SU-DHL-6 (cell line): ENCODE data around the gene GPR108.

Experiments
- H2AFZ ChIP-seq: fragments of 200-600 bp; sonication (generic); 2 replicates; pipeline ENCODE4 v1.6.1; 2014; ENCODE audit warnings: low read depth, mild to moderate bottlenecking, moderate library complexity, mixed read lengths, antibody characterized with exemption, low read length; ENCODE audit not compliant: severe bottlenecking
- H3F3A ChIP-seq: fragments of 200-600 bp; shearing (Covaris generic); 2 replicates; pipeline ENCODE4 v1.6.0; 2016; ENCODE audit warnings: antibody characterized with exemption, mild to moderate bottlenecking; ENCODE audit not compliant: insufficient read depth
- H3K27ac ChIP-seq: fragments of 200-600 bp; sonication (generic); 2 replicates; pipeline ENCODE4 v1.5.1; 2016; ENCODE audit warnings: low read depth, mild to moderate bottlenecking, low read length, moderate library complexity, mixed read lengths
- H3K27me3 ChIP-seq: fragments of 200-600 bp; sonication (generic), shearing (Covaris generic); 2 replicates; pipeline ENCODE4 v1.6.0; 2014; ENCODE audit warnings: mild to moderate bottlenecking, low read length
- H3K36me3 ChIP-seq: fragments of 200-600 bp; sonication (generic); 2 replicates; pipeline ENCODE4 v1.6.1; 2014; ENCODE audit warnings: mild to moderate bottlenecking, low read length, mixed read lengths
- H3K4me2 ChIP-seq: fragments of 300-600, 200-600 bp; shearing (Covaris generic), sonication (generic); 2 replicates; pipeline ENCODE4 v1.6.0; 2014; ENCODE audit warnings: low read length, low read depth, mild to moderate bottlenecking; ENCODE audit not compliant: poor library complexity, severe bottlenecking
- H3K4me3 ChIP-seq: fragments of 200-600 bp; sonication (generic); 2 replicates; pipeline ENCODE4 v1.5.1; 2014; ENCODE audit warnings: antibody characterized with exemption, low read length, mild to moderate bottlenecking, mixed read lengths; ENCODE audit not compliant: insufficient read depth, poor library complexity, severe bottlenecking
- H3K79me2 ChIP-seq: fragments of 200-600 bp; sonication (generic); 2 replicates; pipeline ENCODE4 v1.6.1; 2014; ENCODE audit warnings: mild to moderate bottlenecking, low read length, moderate library complexity; ENCODE audit not compliant: insufficient read depth
- H3K9ac ChIP-seq: fragments of 200-600 bp; sonication (generic); 2 replicates; pipeline ENCODE4 v1.7.0; 2014; ENCODE audit warnings: mild to moderate bottlenecking, low read length
- H3K9me2 ChIP-seq: fragments of 200-600 bp; sonication (generic); replicated peaks from 2 replicates; pipeline ENCODE4 v1.6.1; 2014; ENCODE audit warnings: low read length; ENCODE audit not compliant: insufficient read depth
- H3K9me3 ChIP-seq: fragments of 200-600 bp; sonication (generic); 2 replicates; pipeline ENCODE4 v1.6.1; 2014; ENCODE audit warnings: low read length, mixed read lengths; ENCODE audit not compliant: insufficient read depth
- H4K20me1 ChIP-seq: fragments of 200-600 bp; sonication (generic); 2 replicates; pipeline ENCODE4 v1.6.1; 2014; ENCODE audit warnings: low read depth, mild to moderate bottlenecking, antibody characterized with exemption, low read length, moderate library complexity, mixed read lengths
- EZH2phosphoT487 ChIP-seq: fragments of 200-600 bp; sonication (generic), shearing (Covaris generic); conservative IDR thresholded peaks from 2 replicates; pipeline ENCODE4 v1.6.1; 2018; ENCODE audit warnings: mild to moderate bottlenecking, antibody characterized with exemption, low read length, moderate library complexity, mixed read lengths
- TF ChIP-seq, protein P1 (sequence below): fragments of 200-600 bp; sonication (generic); IDR thresholded peaks from one replicate; pipeline ENCODE4 v1.5.1; 2017; ENCODE audit warnings: antibody characterized with exemption, mild to moderate bottlenecking, low read length, moderate library complexity; ENCODE audit not compliant: insufficient read depth, poor library complexity, severe bottlenecking

GPR108 gene

DNA sequence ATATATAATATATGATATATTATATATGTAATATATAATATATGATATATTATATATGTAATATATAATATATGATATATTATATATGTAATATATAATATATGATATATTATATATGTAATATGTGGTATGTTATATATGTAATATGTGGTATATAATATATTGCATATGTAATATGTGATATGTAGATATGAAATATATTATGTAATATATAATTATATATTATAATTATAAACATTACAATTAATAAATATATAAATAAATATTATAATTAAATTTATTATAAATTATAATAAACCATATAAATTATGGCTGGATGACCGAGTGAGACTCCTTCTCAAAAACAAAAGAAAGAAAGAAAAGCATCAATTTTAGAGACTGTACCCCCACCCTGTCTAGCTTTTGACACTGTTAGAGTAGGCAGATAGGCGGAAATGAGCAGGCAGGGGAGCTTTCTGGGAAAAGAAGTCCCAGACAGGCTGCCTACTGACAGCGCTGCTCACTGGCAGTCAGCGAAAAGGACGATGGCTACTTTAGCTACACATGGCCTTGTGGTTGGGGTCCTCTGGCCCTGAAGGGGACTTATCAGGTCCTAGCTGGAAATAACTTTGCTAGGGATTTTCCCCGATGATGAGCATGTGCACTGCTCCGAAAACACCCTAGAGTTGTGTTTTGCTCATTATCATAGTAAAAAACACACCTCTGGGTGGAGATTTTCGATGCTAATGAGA lies 36.6 kb downstream of the GPR108 start:
- Histone ChIP-seq H3K27me3 (no peaks in the 10 kb centered on the region), H3F3A (no peaks in the 10 kb centered on the region), H3K9me2 (no peaks in the 10 kb centered on the region), H3K79me2 (no peaks in the 10 kb centered on the region), H3K9me3 (no peaks in the 10 kb centered on the region), H3K9ac (no peak overlapping the region), H2AFZ (no peak overlapping the region), H3K27ac (no peak overlapping the region), H4K20me1 (no peaks in the 10 kb centered on the region), H3K4me2 (no peak overlapping the region), H3K4me3 (no peak overlapping the region), H3K36me3 (no peaks in the 10 kb centered on the region)
- TF ChIP-seq, protein P1, sequence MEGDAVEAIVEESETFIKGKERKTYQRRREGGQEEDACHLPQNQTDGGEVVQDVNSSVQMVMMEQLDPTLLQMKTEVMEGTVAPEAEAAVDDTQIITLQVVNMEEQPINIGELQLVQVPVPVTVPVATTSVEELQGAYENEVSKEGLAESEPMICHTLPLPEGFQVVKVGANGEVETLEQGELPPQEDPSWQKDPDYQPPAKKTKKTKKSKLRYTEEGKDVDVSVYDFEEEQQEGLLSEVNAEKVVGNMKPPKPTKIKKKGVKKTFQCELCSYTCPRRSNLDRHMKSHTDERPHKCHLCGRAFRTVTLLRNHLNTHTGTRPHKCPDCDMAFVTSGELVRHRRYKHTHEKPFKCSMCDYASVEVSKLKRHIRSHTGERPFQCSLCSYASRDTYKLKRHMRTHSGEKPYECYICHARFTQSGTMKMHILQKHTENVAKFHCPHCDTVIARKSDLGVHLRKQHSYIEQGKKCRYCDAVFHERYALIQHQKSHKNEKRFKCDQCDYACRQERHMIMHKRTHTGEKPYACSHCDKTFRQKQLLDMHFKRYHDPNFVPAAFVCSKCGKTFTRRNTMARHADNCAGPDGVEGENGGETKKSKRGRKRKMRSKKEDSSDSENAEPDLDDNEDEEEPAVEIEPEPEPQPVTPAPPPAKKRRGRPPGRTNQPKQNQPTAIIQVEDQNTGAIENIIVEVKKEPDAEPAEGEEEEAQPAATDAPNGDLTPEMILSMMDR, result no peak
- TF ChIP-seq EZH2phosphoT487, result no peak

DNA sequence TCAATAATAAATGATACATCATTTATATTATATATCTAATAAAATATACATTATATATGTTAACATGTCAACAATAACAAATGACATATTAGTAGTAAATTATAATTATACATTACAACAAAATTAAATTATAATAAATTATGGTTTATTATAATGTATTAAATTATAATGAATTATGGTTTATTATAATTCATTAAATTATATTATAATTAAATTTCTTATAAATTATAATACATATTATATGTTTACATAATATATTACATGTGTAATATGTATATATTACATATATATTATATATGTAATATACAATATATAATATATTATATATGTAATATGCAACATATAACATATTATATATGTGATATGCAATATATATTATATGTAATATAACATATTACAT lies 37.4 kb downstream of the GPR108 start:
- Histone ChIP-seq H2AFZ (no peak overlapping the region), H3K79me2 (no peaks in the 10 kb centered on the region), H3K27me3 (no peaks in the 10 kb centered on the region), H4K20me1 (no peaks in the 10 kb centered on the region), H3F3A (no peaks in the 10 kb centered on the region), H3K9me3 (no peaks in the 10 kb centered on the region), H3K36me3 (no peaks in the 10 kb centered on the region), H3K9ac (no peak overlapping the region), H3K4me3 (no peak overlapping the region), H3K9me2 (no peaks in the 10 kb centered on the region), H3K4me2 (no peak overlapping the region), H3K27ac (no peak overlapping the region)
- TF ChIP-seq, protein P1, result no peak
- no peak for TF ChIP-seq EZH2phosphoT487

DNA sequence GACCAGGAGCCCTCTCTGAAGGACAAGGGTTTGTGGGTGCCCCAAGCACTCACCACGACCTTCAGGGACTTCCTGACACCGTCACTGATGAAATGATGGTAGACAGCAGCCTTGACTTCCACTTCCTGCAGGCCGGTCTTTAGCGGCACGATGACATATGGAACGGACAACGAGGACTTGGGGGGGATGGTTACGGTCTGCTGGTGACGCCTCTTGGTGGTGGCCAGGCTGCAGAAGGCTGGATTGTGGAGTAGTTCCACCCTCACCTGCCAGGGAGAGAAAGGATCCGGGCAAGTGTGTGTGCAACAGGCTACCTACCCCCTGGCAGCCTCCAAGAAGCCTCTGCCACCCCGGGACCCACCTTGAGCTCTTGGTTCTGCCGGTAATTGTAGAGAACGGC lies 40.1 kb downstream of the GPR108 start:
- Histone ChIP-seq H3K36me3 (no peaks in the 10 kb centered on the region), H3K4me3 (no peak overlapping the region), H3K27ac (no peak overlapping the region), H3K9ac (no peak overlapping the region), H3F3A (no peaks in the 10 kb centered on the region), H3K79me2 (no peaks in the 10 kb centered on the region), H3K27me3 (no peaks in the 10 kb centered on the region), H3K9me3 (no peaks in the 10 kb centered on the region), H2AFZ (no peak overlapping the region), H3K4me2 (no peak overlapping the region), H4K20me1 (no peaks in the 10 kb centered on the region), H3K9me2 (no peaks in the 10 kb centered on the region)
- TF ChIP-seq, protein P1, result no peak
- TF ChIP-seq EZH2phosphoT487, result no peak
